Naive thymus-derived CD4-positive, alpha-beta T cell (primary cell): Measurements from ENCODE around the gene LPAR1. TPM values are rescaled to one million over a fixed set of nuclear protein-coding genes. Genes with fewer than 3 reads are reported as not detected.

ENCODE experiments used
- ATAC-seq: fragments of 150-1000 bp; cut with Tn5 transposase; 2 replicates; pipeline ENCODE4 v1.10.0; 2021; ENCODE audit warnings: mild to moderate bottlenecking, moderate library complexity
- CTCF ChIA-PET: fragments of 350-600 bp; sonication (Branson Sonifier 250); formaldehyde crosslinking; loops from one replicate; lab custom pipeline; 2021; ENCODE audit warnings: antibody characterized with exemption; lab: Charles Lee
- POLR2A ChIA-PET: fragments of 350-600 bp; sonication (Branson Sonifier 250); formaldehyde crosslinking; loops from one replicate; lab custom pipeline; 2021; ENCODE audit warnings: antibody characterized with exemption, inconsistent platforms; lab: Charles Lee
- DNase-seq, 9 donors: peaks; one replicate each; pipeline versions ENCODE4 v3.0.0 to v3.0.0-alpha.2; 2020 to 2022; ENCODE audit warnings: mixed read lengths in 1 of 9
- H3K27ac ChIP-seq: one replicate; pipeline ENCODE4 v1.7.0; 2013; ENCODE audit warnings: mild to moderate bottlenecking, low read depth, low read length, moderate library complexity
- H3K27me3 ChIP-seq, 2 donors: one replicate each; pipeline ENCODE4 v1.7.0; 2013; ENCODE audit warnings: low read length in 2 of 2, mild to moderate bottlenecking in 2 of 2, moderate library complexity in 2 of 2; ENCODE audit not compliant: control insufficient read depth in 2 of 2, insufficient read depth in 2 of 2
- H3K36me3 ChIP-seq, 3 experiments: 1 replicate in 2 of 3; 2 replicates in 1 of 3; pipeline ENCODE4 v1.7.0; 2013; ENCODE audit warnings: low read length in 3 of 3, mild to moderate bottlenecking in 3 of 3, moderate library complexity in 1 of 3; ENCODE audit not compliant: insufficient read depth in 3 of 3, control insufficient read depth in 2 of 3
- H3K4me1 ChIP-seq, 2 donors: one replicate each; pipeline ENCODE4 v1.7.0; 2013; ENCODE audit warnings: low read length in 2 of 2, mild to moderate bottlenecking in 2 of 2, moderate library complexity in 1 of 2; ENCODE audit not compliant: control insufficient read depth in 2 of 2, insufficient read depth in 2 of 2
- H3K4me3 ChIP-seq: 2 replicates; pipeline ENCODE4 v1.7.0; 2013; ENCODE audit warnings: mild to moderate bottlenecking, low read length
- H3K9me3 ChIP-seq, 3 experiments: 1 replicate in 2 of 3; 2 replicates in 1 of 3; pipeline ENCODE4 v1.7.0; 2013; ENCODE audit warnings: low read length in 3 of 3; ENCODE audit not compliant: control insufficient read depth in 2 of 3
- H3K27ac Mint-ChIP-seq, 9 donors: one replicate each; pipeline ENCODE4 v1.8.0; 2020 to 2022; ENCODE audit warnings: mixed read lengths in 9 of 9, mild to moderate bottlenecking in 8 of 9, moderate library complexity in 5 of 9, inconsistent platforms in 2 of 9
- H3K27me3 Mint-ChIP-seq, 5 donors: one replicate each; pipeline ENCODE4 v1.8.0; 2021 to 2022; ENCODE audit warnings: mixed read lengths in 5 of 5, mild to moderate bottlenecking in 1 of 5
- H3K36me3 Mint-ChIP-seq, 5 donors: one replicate each; pipeline ENCODE4 v1.8.0; 2020 to 2022; ENCODE audit warnings: mixed read lengths in 5 of 5, mild to moderate bottlenecking in 3 of 5, inconsistent platforms in 1 of 5
- H3K4me1 Mint-ChIP-seq, 7 donors: one replicate each; pipeline ENCODE4 v1.8.0; 2020 to 2022; ENCODE audit warnings: mixed read lengths in 7 of 7, mild to moderate bottlenecking in 3 of 7, inconsistent platforms in 1 of 7
- H3K4me3 Mint-ChIP-seq, 10 donors: one replicate each; pipeline ENCODE4 v1.8.0; 2020 to 2022; ENCODE audit warnings: mild to moderate bottlenecking in 10 of 10, mixed read lengths in 10 of 10, moderate library complexity in 6 of 10, inconsistent platforms in 2 of 10
- H3K9me3 Mint-ChIP-seq, 11 donors: one replicate each; pipeline ENCODE4 v1.8.0; 2020 to 2022; ENCODE audit warnings: mixed read lengths in 11 of 11, mild to moderate bottlenecking in 4 of 11, inconsistent platforms in 1 of 11, moderate library complexity in 1 of 11
- intact Hi-C, 2 donors: fragments of 100-400 bp; cut with micrococcal nuclease; formaldehyde crosslinking; loops; one replicate each; pipeline ENCODE4 v1.15.1; 2023
- polyA plus RNA-seq, 2 donors: library from polyadenylated mRNA; unstranded; fragments of 300-500 nt; fragmentation: Illumina TruSeq; gene quantifications; one replicate each; pipeline ENCODE4 v1.2.3, GENCODE V29; 2021
- total RNA-seq, 6 experiments: library from RNA in 5 of 6; stranded (reverse) in 5 of 6; gene quantifications; 1 replicate in 5 of 6; 2 replicates in 1 of 6; pipeline ENCODE4 v1.2.3 and lab custom pipeline; 2021 to 2026

LPAR1 gene
- total and polyA plus RNA-seq, 7 experiments from 2014 or later: 0.13 to 1.9 (median 0.45) TPM; not detected in 4

GRCh38 chr9:111068771-111069170, 30.5 kb upstream of the LPAR1 start:
- no peaks in the 10 kb centered on the region for H3K4me1 Mint-ChIP-seq
- no peak overlapping the region for H3K27ac ChIP-seq
- no peaks in the 10 kb centered on the region for H3K36me3 Mint-ChIP-seq
- H3K4me3 ChIP-seq: no peak overlapping the region
- no peaks in the 10 kb centered on the region for H3K27me3 ChIP-seq
- H3K9me3 Mint-ChIP-seq: peaks cover 0 to 9% (median 0%) of the 10 kb centered on the region in 11 donors
- ATAC-seq (peak; percentile 45), DNase-seq (no peak)
- no peaks in the 10 kb centered on the region for H3K4me1 ChIP-seq
- ChIA-PET CTCF (no interaction called here), POLR2A (no interaction called here)
- intact Hi-C loops: no loop called here
- H3K27ac Mint-ChIP-seq: no peak overlapping the region
- H3K4me3 Mint-ChIP-seq: no peak overlapping the region
- H3K9me3 ChIP-seq: no peaks in the 10 kb centered on the region
- peaks cover 0 to 6% (median 0%) of the 10 kb centered on the region in 5 donors for H3K27me3 Mint-ChIP-seq
- no peaks in the 10 kb centered on the region for H3K36me3 ChIP-seq

- no peaks in the 10 kb centered on the region for H3K4me1 Mint-ChIP-seq
- H3K27ac Mint-ChIP-seq: no peak overlapping the region
- ChIA-PET CTCF (no interaction called here), POLR2A (no interaction called here)
- Histone ChIP-seq H3K27me3 (no peaks in the 10 kb centered on the region), H3K4me1 (no peaks in the 10 kb centered on the region), H3K4me3 (no peak overlapping the region), H3K9me3 (no peaks in the 10 kb centered on the region), H3K36me3 (no peaks in the 10 kb centered on the region), H3K27ac (no peak overlapping the region)
- intact Hi-C loops: no loop called here
- DNase-seq (no peak), ATAC-seq (no peak)
- H3K9me3 Mint-ChIP-seq: peaks cover 0 to 9% (median 0%) of the 10 kb centered on the region in 11 donors
- H3K27me3 Mint-ChIP-seq: peaks cover 0 to 7% (median 0%) of the 10 kb centered on the region in 5 donors
- H3K4me3 Mint-ChIP-seq: no peak overlapping the region
- no peaks in the 10 kb centered on the region for H3K36me3 Mint-ChIP-seq
Observed at GRCh38 chr9:111068383-111068730, 30.1 kb upstream of the LPAR1 start.

- peaks cover 0 to 9% (median 0%) of the 10 kb centered on the region in 5 donors for H3K27me3 Mint-ChIP-seq
- H3K27me3 ChIP-seq: no peaks in the 10 kb centered on the region
- H3K27ac Mint-ChIP-seq: no peak overlapping the region
- DNase-seq (no peak), ATAC-seq (no peak)
- peaks cover 0 to 9% (median 0%) of the 10 kb centered on the region in 11 donors for H3K9me3 Mint-ChIP-seq
- no peak overlapping the region for H3K27ac ChIP-seq
- no peaks in the 10 kb centered on the region for H3K36me3 ChIP-seq
- no peaks in the 10 kb centered on the region for H3K4me1 Mint-ChIP-seq
- intact Hi-C loops: no loop called here
- H3K4me1 ChIP-seq: no peaks in the 10 kb centered on the region
- ChIA-PET CTCF (no interaction called here), POLR2A (no interaction called here)
- no peaks in the 10 kb centered on the region for H3K36me3 Mint-ChIP-seq
- H3K9me3 ChIP-seq: no peaks in the 10 kb centered on the region
- no peak overlapping the region for H3K4me3 ChIP-seq
- H3K4me3 Mint-ChIP-seq: no peak overlapping the region
Observed at GRCh38 chr9:111066468-111066867, 28.2 kb upstream of the LPAR1 start.

- CTCF ChIA-PET: no interaction called here
- H3K27ac Mint-ChIP-seq: peak overlapping the region in 1 of 9 donors; percentile 6
Observed at GRCh38 chr9:111065414-111065813, 27.1 kb upstream of the LPAR1 start.

GRCh38 chr9:111064160-111064837, 26.0 kb upstream of the LPAR1 start:
- no peaks in the 10 kb centered on the region for H3K36me3 ChIP-seq
- no peak overlapping the region for H3K27ac ChIP-seq
- POLR2A ChIA-PET: no interaction called here
- peaks cover 0 to 4% (median 0%) of the 10 kb centered on the region in 7 donors for H3K4me1 Mint-ChIP-seq
- no peak for DNase-seq
- no peak overlapping the region for H3K27ac Mint-ChIP-seq
- no peak overlapping the region for H3K4me3 Mint-ChIP-seq
- H3K27me3 ChIP-seq: no peaks in the 10 kb centered on the region
- CTCF ChIA-PET: no interaction called here
- no peaks in the 10 kb centered on the region for H3K4me1 ChIP-seq
- intact Hi-C loops: no loop called here
- H3K27me3 Mint-ChIP-seq: peaks cover 0 to 17% (median 10%) of the 10 kb centered on the region in 5 donors
- H3K4me3 ChIP-seq: no peak overlapping the region
- peaks cover 0 to 12% (median 4%) of the 10 kb centered on the region in 11 donors for H3K9me3 Mint-ChIP-seq
- no peaks in the 10 kb centered on the region for H3K9me3 ChIP-seq
- ATAC-seq: no peak
- H3K36me3 Mint-ChIP-seq: no peaks in the 10 kb centered on the region

More at GRCh38 chr9:111065414-111065813, 27.1 kb upstream of the LPAR1 start:
- peaks cover 0 to 9% (median under 1%) of the 10 kb centered on the region in 5 donors for H3K27me3 Mint-ChIP-seq
- POLR2A ChIA-PET: no interaction called here
- no peaks in the 10 kb centered on the region for H3K4me1 ChIP-seq
- H3K4me1 Mint-ChIP-seq: peaks cover 0 to under 1% (median 0%) of the 10 kb centered on the region in 7 donors
- H3K4me3 Mint-ChIP-seq: no peak overlapping the region
- H3K36me3 Mint-ChIP-seq: no peaks in the 10 kb centered on the region
- intact Hi-C loops: no loop called here
- no peak for DNase-seq
- H3K9me3 ChIP-seq: no peaks in the 10 kb centered on the region
- no peak for ATAC-seq
- no peaks in the 10 kb centered on the region for H3K36me3 ChIP-seq
- H3K4me3 ChIP-seq: no peak overlapping the region
- no peaks in the 10 kb centered on the region for H3K27me3 ChIP-seq
- H3K27ac ChIP-seq: no peak overlapping the region
- peaks cover 0 to 9% (median 0%) of the 10 kb centered on the region in 11 donors for H3K9me3 Mint-ChIP-seq

GRCh38 chr9:111063332-111063731, 25.1 kb upstream of the LPAR1 start:
- Histone ChIP-seq H3K9me3 (no peaks in the 10 kb centered on the region), H3K27me3 (no peaks in the 10 kb centered on the region), H3K4me1 (no peaks in the 10 kb centered on the region), H3K27ac (no peak overlapping the region), H3K36me3 (no peaks in the 10 kb centered on the region), H3K4me3 (no peak overlapping the region)
- DNase-seq (no peak), ATAC-seq (no peak)
- H3K4me3 Mint-ChIP-seq: no peak overlapping the region
- intact Hi-C loops: no loop called here
- CTCF ChIA-PET: no interaction called here
- peaks cover 0 to 20% (median 10%) of the 10 kb centered on the region in 5 donors for H3K27me3 Mint-ChIP-seq
- H3K27ac Mint-ChIP-seq: no peak overlapping the region
- peaks cover 0 to 9% (median 2%) of the 10 kb centered on the region in 11 donors for H3K9me3 Mint-ChIP-seq
- POLR2A ChIA-PET: no interaction called here
- H3K4me1 Mint-ChIP-seq: peaks cover 0 to 4% (median 0%) of the 10 kb centered on the region in 7 donors
- H3K36me3 Mint-ChIP-seq: no peaks in the 10 kb centered on the region

GRCh38 chr9:111058166-111058565, 19.9 kb upstream of the LPAR1 start:
- ChIA-PET POLR2A (no interaction called here), CTCF (no interaction called here)
- Histone ChIP-seq H3K36me3 (no peaks in the 10 kb centered on the region), H3K9me3 (no peaks in the 10 kb centered on the region), H3K27me3 (no peaks in the 10 kb centered on the region), H3K4me1 (no peaks in the 10 kb centered on the region), H3K27ac (no peak overlapping the region), H3K4me3 (no peak overlapping the region)
- ATAC-seq (no peak), DNase-seq (no peak)
- no peak overlapping the region for H3K27ac Mint-ChIP-seq
- peaks cover 0 to 4% (median 0%) of the 10 kb centered on the region in 7 donors for H3K4me1 Mint-ChIP-seq
- H3K27me3 Mint-ChIP-seq: peaks cover 0 to 18% (median 8%) of the 10 kb centered on the region in 5 donors
- H3K4me3 Mint-ChIP-seq: no peak overlapping the region
- H3K9me3 Mint-ChIP-seq: peaks cover 0 to 15% (median 2%) of the 10 kb centered on the region in 11 donors
- no peaks in the 10 kb centered on the region for H3K36me3 Mint-ChIP-seq
- intact Hi-C loops: no loop called here
